ENCODE data around the gene ZNF76. TPM values are rescaled to one million over a fixed set of nuclear protein-coding genes. Genes with fewer than 3 reads are reported as not detected.

ZNF76 gene
- total and polyA plus RNA-seq, 9 of the 15 experiments (the other 6 are each of a cell fraction or from before 2014, with no cell fraction given): 1.2 to 17.8 (median 10.7) TPM

DNA sequence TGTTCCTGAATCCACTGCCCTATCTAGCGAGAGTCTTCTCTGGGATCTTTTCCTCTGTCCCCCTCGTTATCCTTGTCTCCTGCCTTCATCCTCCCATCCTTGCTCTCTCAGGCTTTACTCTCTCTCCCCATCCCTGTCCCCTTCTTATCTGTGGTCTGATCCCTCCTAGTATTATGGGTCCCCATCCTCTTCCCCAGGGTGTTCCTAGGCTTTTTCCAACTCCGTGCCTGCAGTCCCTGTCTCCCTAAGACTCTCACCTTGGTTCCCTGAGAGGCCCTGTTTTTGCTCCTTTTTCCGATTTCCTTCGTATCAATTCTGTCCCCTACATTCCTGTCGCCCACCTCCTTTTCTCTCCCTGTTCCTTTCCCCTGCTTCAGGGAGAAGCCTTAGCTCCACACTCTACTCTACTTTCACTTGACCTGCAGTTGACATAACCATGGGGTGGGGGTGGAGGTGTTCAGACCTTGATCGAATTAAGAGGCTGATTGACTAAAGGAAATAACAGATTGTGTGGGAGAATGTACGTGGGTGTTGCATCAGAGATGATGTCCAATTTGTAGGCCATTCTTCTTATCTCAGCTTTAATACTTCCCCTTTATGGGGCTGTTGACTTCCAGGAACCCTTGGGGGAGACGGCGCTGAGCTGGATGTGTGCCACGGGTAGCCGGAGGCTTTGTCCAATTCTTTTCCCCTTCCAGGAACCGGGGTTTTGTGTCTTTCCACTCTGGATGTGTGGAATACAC lies 83.7 kb downstream of the ZNF76 start (continued):
- TF ChIP-seq CSDE1 (IDR thresholded peaks at IDR 0.05) (peak in 1 of 2 experiments; percentile 44; a peak in 2 of 4 replicates), CBFB (CRISPR knock-in tag; IDR thresholded peaks at IDR 0.05) (no peak), PURB (CRISPR knock-in tag; IDR thresholded peaks at IDR 0.05; ENCODE audit: low read depth) (no peak), ILK (tag; IDR thresholded peaks at IDR 0.05; ENCODE audit: borderline replicate concordance, low read depth) (no peak), POLR2A (conservative IDR thresholded peaks at IDR 0.05) (no peak), HDAC1 (IDR thresholded peaks at IDR 0.05) (peak in 1 of 2 experiments; percentile 91; a peak in 2 of 4 replicates), MTA3 (IDR thresholded peaks at IDR 0.05; ENCODE audit: borderline replicate concordance) (peak; percentile 46; the same call in 1 of the 2 replicates), HOXB6 (CRISPR knock-in tag; IDR thresholded peaks at IDR 0.05; ENCODE audit: borderline replicate concordance) (no peak), ZNF146 (CRISPR knock-in tag; IDR thresholded peaks at IDR 0.05; ENCODE audit: unreplicated experiment) (no peak), ARNT (IDR thresholded peaks at IDR 0.05) (peak in 1 of 2 experiments; percentile 91; a peak in 2 of 4 replicates)
- TF ChIP-seq, protein P1, sequence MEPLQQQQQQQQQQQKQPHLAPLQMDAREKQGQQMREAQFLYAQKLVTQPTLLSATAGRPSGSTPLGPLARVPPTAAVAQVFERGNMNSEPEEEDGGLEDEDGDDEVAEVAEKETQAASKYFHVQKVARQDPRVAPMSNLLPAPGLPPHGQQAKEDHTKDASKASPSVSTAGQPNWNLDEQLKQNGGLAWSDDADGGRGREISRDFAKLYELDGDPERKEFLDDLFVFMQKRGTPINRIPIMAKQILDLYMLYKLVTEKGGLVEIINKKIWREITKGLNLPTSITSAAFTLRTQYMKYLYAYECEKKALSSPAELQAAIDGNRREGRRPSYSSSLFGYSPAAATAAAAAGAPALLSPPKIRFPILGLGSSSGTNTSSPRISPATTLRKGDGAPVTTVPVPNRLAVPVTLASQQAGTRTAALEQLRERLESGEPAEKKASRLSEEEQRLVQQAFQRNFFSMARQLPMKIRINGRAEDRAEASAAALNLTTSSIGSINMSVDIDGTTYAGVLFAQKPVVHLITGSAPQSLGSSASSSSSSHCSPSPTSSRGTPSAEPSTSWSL (CRISPR knock-in tag; IDR thresholded peaks at IDR 0.05; ENCODE audit: borderline replicate concordance): no peak
- TF ChIP-seq, protein P2, sequence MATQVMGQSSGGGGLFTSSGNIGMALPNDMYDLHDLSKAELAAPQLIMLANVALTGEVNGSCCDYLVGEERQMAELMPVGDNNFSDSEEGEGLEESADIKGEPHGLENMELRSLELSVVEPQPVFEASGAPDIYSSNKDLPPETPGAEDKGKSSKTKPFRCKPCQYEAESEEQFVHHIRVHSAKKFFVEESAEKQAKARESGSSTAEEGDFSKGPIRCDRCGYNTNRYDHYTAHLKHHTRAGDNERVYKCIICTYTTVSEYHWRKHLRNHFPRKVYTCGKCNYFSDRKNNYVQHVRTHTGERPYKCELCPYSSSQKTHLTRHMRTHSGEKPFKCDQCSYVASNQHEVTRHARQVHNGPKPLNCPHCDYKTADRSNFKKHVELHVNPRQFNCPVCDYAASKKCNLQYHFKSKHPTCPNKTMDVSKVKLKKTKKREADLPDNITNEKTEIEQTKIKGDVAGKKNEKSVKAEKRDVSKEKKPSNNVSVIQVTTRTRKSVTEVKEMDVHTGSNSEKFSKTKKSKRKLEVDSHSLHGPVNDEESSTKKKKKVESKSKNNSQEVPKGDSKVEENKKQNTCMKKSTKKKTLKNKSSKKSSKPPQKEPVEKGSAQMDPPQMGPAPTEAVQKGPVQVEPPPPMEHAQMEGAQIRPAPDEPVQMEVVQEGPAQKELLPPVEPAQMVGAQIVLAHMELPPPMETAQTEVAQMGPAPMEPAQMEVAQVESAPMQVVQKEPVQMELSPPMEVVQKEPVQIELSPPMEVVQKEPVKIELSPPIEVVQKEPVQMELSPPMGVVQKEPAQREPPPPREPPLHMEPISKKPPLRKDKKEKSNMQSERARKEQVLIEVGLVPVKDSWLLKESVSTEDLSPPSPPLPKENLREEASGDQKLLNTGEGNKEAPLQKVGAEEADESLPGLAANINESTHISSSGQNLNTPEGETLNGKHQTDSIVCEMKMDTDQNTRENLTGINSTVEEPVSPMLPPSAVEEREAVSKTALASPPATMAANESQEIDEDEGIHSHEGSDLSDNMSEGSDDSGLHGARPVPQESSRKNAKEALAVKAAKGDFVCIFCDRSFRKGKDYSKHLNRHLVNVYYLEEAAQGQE (IDR thresholded peaks at IDR 0.05; ENCODE audit: borderline replicate concordance): no peak; the same call in 1 of the 2 replicates
- TF ChIP-seq, protein P2 (CRISPR knock-in tag; IDR thresholded peaks at IDR 0.05; ENCODE audit: low read depth): no peak
- TF ChIP-seq, protein P3, sequence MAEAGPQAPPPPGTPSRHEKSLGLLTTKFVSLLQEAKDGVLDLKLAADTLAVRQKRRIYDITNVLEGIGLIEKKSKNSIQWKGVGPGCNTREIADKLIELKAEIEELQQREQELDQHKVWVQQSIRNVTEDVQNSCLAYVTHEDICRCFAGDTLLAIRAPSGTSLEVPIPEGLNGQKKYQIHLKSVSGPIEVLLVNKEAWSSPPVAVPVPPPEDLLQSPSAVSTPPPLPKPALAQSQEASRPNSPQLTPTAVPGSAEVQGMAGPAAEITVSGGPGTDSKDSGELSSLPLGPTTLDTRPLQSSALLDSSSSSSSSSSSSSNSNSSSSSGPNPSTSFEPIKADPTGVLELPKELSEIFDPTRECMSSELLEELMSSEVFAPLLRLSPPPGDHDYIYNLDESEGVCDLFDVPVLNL (CRISPR knock-in tag; IDR thresholded peaks at IDR 0.05; ENCODE audit: low read depth): no peak
- TF ChIP-seq, protein P4, sequence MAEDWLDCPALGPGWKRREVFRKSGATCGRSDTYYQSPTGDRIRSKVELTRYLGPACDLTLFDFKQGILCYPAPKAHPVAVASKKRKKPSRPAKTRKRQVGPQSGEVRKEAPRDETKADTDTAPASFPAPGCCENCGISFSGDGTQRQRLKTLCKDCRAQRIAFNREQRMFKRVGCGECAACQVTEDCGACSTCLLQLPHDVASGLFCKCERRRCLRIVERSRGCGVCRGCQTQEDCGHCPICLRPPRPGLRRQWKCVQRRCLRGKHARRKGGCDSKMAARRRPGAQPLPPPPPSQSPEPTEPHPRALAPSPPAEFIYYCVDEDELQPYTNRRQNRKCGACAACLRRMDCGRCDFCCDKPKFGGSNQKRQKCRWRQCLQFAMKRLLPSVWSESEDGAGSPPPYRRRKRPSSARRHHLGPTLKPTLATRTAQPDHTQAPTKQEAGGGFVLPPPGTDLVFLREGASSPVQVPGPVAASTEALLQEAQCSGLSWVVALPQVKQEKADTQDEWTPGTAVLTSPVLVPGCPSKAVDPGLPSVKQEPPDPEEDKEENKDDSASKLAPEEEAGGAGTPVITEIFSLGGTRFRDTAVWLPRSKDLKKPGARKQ (CRISPR knock-in tag; IDR thresholded peaks at IDR 0.05): no peak

Measured in K562 (cell line).